ENCODE measurements around the gene ANO2.

Gene ANO2

DNA sequence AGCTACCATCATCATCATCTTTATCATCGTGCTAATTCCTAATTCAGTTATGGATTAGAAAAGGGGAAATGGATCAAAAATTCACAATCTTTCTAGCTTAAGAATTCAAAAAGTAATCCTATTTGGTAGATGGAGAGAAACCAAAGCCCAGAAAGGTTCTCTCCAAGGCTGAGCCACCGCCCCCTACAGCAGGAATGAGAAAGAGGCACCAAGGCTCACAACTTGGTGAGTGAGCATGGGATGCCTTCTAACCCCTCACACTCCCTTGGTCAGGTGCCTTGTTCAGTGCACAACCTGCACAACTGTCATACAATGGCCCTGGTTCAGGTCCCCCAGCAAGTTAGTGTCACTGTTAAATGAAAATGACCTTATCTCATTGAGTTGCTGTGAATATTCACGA is 171.5 kb downstream of the ANO2 start:
- no peak for DNase-seq

DNA sequence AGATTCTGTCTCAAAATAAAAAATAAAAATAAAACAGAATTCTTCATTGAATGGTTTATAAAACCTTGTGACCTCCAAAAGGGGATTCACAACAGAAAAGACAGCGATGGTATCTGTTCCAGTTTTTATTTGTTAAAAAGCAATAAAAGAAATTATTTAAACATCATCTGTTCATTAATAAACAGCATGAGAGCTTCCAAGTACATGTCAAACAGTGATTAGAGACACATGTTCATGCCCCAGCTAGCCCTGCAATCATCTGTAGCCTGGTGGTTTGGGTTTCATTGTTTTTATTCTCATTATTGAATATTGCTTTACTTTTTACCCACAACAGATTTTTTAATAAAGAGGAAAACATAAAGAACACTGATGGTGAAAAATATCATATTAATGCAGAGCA is 173.3 kb downstream of the ANO2 start:
- DNase-seq, result no peak

DNA sequence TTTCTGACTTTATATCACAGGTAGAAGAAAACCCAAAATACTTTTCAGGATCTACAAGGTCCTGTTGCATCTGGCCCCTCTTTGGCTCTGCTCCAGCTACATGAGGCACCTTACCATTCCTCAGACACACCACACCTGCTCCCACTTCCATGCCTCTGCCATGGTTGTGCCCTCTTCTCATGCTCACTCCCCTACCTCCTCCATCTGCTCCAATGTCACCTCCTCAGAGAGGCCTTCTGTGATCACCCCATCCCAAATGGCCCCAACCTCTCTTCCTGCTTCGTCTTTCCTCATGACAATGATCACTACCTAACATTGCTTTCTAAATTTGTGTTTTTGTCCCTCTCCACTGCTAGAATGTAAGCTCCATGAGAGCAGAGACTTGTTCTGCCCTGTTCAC is 174.3 kb downstream of the ANO2 start:
- DNase-seq, result no peak

DNA sequence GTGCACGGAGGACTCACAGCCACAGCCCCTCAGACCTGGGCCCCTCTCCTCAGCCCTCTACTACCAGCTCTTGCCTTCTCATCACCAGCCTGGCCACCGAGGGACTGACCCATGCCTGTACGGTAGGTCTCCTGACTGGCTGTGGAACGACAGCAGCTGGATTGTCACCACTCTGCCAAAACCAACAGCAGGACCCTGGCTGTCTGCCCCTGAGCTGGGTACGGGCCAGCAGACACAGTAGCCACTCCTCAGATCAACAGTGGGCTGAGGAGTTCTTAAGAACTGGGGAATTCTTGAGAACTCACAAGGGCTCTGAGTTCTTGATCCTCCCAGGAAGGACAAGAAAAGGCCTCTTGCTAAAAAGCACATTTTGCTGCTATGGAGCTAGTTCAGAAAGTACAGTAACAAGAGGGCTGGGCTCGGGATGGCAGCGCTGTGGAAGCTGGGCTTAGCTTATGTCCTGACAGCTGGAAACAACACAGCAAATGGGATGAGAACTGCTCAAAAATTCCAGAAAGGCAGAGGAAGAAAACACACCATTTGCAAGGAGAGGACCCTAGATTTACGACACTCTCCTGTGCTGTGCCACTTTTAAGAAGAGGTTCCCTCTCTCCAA is 176.4 kb downstream of the ANO2 start:
- DNase-seq, result no peak

DNA sequence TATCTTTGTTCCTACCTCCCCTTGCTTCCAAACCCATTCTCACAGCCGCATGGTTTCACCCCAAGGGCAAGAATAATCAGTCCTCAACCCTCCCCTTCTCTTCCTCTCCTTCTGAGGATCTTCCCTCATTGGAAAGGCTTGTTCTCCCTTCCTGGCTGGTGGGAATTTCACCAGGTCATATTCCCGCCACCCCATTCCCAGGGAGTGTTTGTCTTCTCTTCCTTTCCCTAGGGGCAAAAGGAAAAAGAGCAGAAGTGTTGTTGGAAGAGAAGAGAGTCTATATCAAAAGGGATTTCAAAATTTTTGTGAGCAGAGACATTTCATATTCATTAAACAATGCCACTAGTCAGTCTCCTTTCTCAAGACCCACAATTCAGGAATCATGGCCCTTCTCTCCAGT is 176.9 kb downstream of the ANO2 start:
- DNase-seq, result no peak

DNA sequence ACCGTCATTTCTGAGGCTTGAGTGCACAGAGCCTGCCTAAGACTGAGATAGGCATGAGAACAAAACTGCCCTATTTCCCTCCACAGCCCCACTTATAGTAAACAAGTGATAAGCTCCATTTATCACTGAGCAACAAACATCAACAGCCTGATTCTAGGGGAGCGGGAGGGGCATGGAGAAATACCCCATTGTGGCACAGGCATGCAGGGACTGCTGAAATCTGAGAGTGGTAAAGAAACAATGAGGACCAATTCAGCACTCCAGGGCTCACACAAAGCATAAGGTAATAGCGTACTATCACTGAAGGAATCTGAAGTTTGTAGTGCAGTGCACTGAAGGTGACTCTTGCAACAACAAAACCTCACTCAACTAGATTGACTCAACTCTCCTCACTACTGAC is 186.7 kb downstream of the ANO2 start:
- DNase-seq, result no peak

DNA sequence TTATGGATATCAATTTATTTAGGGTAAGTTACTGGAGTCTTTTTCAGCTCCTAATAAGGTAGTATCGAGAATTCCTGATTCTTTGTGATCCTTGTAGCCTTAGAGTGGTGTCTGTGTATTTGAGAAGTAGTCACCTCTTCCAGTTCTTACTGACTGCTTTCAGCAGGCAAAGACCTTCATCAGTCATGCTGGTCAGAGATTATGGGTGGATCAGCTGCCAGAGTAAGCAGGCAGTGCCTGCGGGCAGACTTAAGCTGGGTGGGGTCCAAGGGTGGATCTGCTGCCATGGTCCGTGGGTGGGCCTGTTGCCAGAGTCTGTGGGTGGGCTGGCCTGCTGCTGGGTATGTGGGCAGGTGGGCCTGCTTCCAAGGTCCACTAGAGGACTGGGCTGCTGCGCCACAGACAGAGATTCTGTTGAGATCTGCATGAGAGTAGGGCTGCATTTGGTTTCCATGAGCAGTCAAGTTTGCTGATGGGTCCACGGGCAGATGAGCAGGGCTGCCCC is 188.7 kb downstream of the ANO2 start:
- DNase-seq, result no peak

DNA sequence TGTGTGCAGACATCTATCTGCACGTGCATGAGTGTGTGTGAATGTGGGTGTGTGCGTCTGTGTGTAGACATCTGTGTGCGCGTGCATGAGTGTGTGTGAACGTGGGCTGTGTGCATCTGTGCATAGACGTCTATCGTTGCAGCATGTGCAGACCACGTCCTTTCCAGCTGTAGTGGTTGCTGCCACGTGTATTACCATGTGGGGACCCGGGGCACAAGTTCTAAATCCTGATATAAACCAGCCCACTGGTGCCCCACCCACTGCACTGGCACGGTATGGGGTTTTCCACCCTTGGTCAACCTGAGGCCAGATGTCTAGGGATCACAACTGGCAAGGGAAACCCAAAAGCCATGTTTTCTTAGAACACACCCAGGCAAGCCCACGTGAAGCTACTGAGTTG is 197.0 kb downstream of the ANO2 start:
- no peak for DNase-seq

DNA sequence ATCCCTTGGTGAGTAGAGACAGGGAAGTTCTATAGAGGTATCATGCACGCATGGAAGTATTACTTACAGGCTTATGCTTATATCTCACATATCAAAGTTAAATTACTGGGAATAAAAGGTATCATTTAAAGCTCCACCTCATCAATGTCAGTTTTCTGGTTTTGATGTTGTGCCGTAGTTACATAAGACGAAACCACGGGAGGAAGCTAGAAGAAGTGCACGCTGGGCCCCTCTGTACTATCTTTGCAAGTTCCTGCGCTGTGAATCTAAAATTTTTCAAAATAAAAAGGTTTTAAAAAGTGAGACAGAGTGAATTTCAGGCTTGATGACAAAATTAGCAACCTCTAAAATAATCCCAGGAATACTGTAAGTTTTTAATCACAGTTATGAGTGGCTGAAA is 198.1 kb downstream of the ANO2 start:
- no peak for DNase-seq

DNA sequence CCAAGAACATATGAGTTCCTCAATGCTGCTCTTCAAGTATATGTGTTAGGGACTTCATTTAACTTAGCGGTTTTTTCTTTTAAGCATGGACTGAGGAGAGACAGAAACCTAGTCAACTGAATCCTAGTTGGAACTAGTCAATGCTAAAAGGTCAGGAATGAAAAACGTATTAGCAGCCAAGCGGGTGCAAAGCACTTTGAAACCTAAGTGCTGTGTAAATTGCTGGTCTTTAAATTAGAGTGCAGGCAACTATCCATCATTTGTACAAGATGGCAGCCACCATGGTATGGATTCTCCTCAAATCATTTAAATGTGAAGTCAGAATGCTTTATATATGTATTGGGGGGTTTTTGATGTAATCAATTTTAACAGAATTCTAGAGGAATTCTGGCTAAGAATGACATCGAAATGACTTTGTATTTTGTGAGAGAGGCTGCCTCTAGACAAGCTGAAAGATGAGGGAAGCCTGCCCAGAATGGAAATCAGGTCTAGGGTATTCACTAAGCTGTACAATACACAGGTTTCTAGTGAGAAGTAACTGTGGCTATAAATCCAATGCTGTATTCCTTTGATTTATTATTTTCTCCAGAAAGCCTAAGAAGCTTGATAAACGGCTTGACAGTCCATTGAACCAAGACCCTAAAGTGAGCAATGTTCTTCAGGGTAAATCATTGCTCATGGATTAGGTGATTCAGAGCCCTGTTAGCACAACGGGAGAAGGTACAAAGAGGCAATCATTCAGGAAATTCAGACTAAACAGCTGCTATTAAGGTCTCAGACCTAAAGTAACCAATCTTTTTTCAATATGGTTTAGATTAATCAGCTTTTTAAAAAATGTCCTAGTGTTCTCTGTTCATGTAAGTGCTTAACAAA is 198.8 kb downstream of the ANO2 start:
- DNase-seq, result no peak

DNA sequence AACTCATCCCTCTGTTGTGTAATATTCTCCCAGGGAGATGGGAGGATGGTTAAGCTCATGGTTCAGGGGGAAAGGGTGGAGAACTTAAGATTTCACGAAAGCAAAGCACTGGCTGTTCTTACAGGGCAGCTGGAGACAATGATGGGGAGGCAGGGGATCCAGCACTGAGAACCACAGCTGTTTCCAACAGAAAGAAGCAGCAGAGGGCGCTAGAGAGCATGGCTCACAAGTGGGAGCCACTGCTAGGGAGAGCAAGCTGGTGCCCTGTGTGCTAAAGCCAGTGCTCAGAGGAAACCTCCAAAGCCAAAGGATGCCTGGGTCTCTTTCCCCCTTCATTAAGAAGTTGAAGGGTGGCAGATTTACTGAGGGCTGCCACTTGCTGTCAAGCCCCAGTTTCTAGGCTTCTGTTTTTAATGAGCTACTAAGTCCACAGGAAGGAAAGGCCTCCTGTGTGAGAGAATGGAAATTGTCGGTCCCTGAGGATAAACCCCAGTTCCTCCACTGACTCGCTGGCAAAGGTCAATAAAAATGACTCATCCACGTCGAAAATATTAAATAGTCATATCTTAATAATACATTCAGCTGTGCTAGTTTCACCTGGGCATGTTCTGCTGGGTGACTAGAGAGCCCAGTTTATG is 199.7 kb downstream of the ANO2 start:
- peak; percentile 37 for DNase-seq

DNA sequence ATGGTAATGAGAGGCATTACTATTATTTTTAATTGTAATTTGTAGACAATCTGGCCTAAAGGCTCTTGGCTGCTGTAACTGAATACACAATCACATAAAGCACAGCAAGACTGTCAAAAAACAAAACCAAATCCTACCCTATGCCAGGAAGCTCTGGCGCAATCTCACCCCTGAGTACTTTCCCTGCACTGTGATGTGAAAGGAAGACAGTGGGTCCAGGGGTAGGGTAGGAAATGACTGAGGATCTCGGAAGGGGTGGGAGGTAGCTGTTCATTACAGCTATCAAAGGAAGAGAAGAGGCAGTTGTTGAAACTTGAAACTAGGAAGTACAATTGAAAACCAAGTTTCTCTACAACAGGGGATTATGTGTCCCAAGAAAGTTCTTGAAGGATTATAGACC is 202.8 kb downstream of the ANO2 start:
- no peak for DNase-seq

DNA sequence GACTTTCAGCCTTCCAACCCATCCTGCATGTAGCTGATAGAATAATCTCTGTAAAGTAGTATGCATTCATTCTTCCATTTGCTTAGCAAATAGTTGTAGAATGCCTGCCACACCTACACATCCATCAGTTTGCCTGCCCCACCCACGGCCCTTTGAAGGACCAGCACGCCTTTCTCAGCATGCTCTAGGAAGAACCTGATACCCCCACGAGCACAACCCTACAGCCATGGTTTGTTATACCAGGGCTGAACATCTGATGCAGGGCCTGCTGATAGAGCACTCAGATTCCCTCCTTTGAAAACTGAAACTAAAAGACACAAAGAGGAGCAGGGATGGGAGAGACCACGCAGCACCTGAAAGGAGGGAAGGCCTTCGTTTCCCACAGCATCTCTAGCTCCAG is 205.1 kb downstream of the ANO2 start:
- DNase-seq, result no peak

DNA sequence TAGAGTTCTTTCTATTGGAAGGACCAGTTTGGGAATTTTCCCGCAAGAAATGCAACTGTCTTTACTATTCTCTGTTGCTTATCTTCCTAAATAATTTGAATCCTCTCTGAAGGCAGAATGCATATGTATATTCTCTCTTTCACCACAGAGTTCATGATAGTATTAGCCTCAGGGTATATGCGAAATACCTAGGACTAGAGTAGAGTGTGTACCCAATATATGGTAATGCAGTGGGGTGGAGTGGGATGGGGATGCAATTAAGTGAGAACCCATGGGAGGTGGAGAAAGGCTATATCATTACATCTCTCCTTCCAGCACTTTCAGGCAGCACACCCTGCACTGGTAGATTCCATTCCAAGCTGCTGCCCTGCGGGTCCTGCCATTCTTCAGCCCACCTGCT is 207.3 kb downstream of the ANO2 start:
- no peak for DNase-seq

DNA sequence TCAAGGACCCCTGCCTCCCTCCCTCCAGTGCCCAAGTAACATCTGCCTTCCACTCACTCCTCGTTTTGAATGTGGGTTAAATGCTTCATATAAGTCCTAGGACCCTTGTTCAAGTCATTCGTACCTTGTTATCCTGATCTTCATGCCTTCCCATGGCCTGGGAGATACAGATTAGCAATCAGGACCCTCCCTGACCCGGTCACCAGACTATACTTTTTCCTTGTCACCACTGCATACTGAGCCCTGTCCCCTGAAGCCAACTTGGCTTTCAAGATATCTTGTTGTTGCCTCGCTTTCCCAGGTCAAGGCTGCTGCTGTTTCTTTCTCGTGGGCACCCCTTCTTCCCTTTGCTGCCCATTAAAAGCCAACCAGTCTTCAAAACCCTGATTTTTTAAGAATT is 208.5 kb downstream of the ANO2 start:
- DNase-seq, result no peak

DNA sequence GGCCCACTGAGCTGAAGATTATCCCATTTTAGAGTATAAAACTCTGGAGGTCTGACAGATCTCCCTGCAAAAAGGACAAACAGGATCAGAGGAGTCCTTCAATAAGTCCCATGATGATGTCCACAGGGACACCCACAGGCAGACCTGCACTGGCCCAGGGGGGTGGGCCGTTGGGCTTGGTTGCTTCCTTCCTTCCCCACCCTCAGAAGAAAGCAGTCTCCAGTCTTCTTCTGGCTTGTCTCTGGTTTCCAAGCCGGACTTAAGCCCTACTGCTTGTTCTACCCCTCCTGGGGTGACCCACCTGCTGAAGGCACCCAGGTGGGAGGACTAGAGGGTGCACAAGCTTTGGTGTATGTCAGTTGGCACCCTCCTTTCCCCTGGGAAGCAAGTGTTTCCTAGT is 209.0 kb downstream of the ANO2 start:
- no peak for DNase-seq

DNA sequence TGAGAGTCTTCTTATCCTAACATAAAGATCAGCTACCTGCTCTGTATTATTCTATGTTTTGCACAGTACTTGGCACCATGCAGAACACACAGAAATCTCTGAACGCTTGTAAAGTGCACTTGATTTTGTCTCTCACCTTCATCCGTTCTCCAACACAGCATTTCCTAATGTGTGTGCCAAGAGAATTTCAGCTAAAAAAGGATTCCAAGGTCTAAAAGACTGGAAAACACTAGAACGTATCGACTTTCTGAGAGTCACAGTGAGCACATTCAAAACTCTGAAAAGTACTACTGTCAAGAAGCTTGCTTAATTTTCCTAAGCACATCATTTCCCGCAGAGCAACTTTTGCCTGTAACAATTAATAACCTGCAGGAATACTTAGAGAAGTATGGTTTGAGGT is 211.1 kb downstream of the ANO2 start:
- no peak for DNase-seq

DNA sequence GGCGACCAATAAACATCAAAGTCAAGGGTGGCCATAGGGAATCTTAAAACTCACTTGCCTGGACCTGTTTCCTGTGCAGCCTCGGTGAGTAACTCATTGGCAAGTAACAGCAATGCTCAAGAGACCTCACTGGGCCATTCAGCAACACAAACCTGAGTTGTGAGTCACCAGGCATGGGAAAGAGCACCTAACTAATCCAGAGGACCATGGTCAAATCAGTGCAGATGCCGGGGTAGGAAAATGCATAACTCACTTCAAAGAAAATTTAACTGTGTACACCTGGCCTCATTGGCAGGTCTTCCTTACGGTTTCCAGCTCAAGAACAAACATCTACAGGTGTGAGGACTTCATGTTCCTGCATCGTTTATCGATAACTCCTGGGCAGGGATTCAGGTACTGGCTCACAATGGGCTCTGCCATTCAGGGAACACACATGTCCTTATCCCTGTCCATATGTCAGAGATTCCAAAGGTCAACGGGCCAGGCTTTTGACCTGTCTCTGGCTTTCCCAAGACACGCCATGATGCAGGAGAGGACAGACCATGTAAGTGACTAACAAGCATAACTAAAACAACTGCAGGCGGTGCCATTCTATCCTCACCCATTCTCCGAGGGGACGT is 211.8 kb downstream of the ANO2 start:
- no peak for DNase-seq

DNA sequence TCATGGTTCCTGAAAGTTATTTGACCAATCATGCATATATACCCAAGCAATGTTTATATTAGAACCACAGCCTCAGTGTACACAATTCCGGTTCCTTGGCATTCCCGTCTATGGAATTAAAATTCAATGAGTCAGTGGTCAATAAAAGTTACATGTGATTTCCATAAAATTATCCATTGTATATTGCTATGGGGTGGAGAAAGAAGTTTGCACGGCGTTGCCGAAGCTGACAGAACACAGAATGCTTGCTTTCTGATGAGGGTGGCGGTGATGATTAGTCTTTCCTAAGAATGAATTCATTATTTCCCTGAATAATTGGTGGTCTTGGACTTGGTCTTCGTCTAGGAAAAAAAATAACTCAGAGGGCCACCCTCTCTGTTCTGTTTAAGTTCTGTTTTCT is 214.1 kb downstream of the ANO2 start:
- no peak for DNase-seq

DNA sequence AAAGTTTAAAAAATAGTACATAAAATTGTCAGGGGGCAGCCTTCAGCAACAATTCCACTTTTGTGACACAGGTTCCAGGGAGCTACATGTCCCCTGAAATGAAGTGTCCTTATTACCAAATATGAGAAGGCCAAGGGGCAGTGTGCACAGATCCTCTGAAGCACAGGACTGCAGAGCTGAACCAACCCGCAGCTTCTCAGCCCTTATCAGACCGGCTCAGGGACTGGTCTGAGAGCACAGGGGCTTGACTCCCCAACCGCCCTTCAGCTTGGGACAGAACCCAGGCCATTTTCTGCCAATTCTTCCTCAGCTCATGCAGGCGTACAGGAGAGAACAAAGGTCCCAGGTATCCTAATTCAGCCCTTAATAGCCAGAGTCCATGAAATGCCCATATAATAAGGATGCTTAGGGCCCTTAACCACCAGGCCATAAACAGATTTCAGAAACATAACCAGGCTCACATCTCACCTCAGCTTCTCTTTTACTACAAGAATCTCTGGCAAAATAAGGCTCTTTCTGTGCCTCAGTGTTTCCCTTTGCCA is 221.3 kb downstream of the ANO2 start:
- DNase-seq, result no peak

DNA sequence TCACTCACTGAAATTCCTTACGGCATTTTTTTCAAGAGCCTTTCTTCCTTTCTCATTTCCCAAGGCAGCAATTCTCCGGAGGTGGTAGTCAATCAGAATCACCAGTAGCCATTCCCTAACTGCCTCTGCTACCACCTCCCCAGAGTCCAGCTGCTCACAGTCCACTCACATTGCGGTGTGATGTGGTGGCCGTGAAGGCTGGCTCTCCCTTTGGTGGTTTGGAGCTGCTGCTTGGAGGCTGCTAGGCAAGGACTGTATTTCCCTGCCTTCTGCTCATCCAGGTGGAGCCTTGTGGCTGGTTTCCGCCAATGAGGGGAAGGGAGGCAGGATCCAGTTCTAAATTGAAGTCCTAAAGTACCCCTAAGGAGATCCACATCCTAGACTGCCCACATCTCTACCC is 222.0 kb downstream of the ANO2 start:
- no peak for DNase-seq

DNA sequence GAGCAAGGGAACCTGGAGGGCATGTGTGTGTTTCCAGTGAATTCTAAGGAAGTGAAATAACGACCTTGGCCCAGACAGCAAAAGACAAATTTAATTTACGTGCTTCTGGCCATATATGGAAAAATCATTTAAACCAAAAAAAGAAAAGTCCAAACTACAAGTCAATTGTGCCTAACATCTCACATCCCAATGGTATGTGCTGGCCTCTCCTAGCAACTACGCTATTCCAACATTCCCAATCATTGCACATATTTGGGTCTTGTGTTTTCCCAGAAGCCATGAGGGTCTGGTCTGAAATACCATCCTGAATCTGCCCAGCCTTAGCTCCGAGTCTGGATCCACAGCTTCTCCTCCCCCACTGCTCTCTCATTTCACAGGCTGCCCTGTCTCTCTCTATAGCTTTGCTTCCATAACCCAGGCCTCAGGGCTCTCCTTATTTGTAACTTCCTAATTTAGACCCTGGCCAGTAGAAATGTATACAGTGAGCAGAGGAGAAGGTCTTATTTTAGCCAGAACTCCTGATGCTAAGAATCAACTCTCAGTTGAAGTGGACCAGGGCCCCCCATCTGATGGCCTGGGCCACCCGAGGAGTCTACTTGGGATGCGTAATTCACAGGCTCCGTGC is 224.6 kb downstream of the ANO2 start:
- no peak for DNase-seq

DNA sequence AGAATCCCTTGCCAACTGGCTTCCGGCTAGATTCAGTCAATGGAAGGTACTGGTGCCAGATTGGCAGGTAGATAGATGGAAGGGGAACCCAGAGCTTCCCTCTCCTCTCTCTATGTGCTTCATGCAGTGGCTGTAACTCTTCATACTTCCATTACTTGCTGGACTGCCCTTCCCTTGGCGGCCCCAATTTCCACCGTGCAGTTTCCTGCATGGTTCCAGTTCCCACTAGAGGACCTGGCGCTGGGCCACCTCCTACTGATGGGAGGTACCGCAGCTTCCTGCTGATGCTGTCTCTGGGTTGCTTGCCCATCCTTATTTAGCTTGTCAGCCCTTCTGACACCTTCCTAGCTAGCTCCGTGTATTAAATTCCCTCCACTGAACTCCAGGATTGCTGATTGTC is 226.4 kb downstream of the ANO2 start:
- DNase-seq, result no peak
